ENCODE measurements around the gene ERGIC1.

DNA sequence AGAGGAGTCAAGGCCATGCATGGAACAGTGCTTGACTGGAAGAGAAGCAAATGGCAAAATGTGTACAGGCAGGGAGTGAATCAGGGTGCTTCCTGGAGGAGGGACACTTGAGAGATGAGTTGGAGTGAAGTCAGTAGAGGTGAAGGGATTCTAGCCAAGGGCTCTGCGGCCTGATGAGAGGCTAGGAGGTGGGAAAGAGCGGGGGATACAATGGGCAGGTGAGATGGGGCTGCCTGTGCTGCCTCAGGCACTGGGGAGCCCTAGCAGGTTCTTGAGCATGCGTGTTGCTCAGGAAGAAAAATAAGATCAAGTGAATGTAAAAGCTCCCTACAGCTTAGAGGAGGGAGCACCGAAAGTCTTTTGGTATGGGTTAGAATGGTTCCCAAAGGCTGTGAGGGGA lies 22.3 kb downstream of the ERGIC1 start:
- TF ChIP-seq, protein P1, sequence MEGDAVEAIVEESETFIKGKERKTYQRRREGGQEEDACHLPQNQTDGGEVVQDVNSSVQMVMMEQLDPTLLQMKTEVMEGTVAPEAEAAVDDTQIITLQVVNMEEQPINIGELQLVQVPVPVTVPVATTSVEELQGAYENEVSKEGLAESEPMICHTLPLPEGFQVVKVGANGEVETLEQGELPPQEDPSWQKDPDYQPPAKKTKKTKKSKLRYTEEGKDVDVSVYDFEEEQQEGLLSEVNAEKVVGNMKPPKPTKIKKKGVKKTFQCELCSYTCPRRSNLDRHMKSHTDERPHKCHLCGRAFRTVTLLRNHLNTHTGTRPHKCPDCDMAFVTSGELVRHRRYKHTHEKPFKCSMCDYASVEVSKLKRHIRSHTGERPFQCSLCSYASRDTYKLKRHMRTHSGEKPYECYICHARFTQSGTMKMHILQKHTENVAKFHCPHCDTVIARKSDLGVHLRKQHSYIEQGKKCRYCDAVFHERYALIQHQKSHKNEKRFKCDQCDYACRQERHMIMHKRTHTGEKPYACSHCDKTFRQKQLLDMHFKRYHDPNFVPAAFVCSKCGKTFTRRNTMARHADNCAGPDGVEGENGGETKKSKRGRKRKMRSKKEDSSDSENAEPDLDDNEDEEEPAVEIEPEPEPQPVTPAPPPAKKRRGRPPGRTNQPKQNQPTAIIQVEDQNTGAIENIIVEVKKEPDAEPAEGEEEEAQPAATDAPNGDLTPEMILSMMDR (IDR thresholded peaks at IDR 0.05; ENCODE audit: low read depth, low read length, poor library complexity, severe bottlenecking): no peak
- TF ChIP-seq EZH2phosphoT487 (IDR thresholded peaks at IDR 0.05; ENCODE audit: borderline replicate concordance, low read length): no peak
